ENCODE measurements around the gene KCTD16.

DNA sequence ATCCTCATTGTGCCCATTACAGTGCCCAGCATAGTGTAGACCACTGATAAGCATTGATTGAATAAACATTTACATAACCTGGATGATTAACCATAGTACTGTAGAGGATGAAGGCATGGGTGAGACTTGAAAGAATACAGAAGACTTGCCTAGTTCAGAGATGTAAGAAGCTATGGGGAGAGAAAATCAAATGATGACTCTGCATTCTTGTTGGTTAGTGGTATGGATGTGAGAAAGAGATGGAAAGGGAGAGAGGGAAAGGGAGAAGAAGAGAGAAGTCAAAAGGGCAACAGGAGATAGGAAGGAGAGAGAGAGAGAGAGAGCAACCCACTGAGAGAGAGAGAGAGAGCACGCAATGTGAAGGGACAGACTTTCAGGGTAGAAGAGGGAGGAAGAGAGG is 27.0 kb upstream of the KCTD16 start:
- TF ChIP-seq, protein P1, sequence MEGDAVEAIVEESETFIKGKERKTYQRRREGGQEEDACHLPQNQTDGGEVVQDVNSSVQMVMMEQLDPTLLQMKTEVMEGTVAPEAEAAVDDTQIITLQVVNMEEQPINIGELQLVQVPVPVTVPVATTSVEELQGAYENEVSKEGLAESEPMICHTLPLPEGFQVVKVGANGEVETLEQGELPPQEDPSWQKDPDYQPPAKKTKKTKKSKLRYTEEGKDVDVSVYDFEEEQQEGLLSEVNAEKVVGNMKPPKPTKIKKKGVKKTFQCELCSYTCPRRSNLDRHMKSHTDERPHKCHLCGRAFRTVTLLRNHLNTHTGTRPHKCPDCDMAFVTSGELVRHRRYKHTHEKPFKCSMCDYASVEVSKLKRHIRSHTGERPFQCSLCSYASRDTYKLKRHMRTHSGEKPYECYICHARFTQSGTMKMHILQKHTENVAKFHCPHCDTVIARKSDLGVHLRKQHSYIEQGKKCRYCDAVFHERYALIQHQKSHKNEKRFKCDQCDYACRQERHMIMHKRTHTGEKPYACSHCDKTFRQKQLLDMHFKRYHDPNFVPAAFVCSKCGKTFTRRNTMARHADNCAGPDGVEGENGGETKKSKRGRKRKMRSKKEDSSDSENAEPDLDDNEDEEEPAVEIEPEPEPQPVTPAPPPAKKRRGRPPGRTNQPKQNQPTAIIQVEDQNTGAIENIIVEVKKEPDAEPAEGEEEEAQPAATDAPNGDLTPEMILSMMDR (IDR thresholded peaks at IDR 0.05): no peak
- no peak for TF ChIP-seq MXI1 (IDR thresholded peaks at IDR 0.05; ENCODE audit: low read depth, low read length)
- no peak for TF ChIP-seq CHD2 (IDR thresholded peaks at IDR 0.05; ENCODE audit: low read length, partially characterized antibody)

Measured in SK-N-SH (cell line).